ENCODE measurements around the gene GNG5. TPM values are rescaled to one million over a fixed set of nuclear protein-coding genes. Genes with fewer than 3 reads are reported as not detected.

Gene GNG5
- total and polyA plus RNA-seq, 2 donors (not counting 1 experiment from before 2014, with no cell fraction given) = 35.4 to 41.6 TPM

DNA sequence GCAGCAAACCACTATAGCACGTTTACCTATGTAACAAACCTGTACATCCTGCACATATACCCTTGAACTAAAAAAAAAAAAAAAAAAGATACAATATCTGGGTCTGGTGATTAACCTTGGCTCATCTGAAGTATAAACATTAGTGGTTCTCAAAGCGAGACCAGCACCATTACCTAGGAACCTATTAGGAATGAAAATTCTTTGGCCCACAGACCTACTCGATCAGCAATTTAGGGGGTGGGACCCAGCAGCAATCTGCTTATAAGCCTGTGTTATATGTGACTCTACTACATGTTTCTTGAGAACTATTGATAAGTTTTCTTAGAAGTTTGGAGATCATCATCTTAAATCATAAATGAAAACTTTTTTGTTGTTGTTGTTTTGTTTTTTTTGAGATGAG is 9.9 kb downstream of the GNG5 start:
- TF ChIP-seq EZH2 (IDR thresholded peaks at IDR 0.05; ENCODE audit: borderline replicate concordance, insufficient read depth, low read depth, low read length, poor library complexity, severe bottlenecking) = no peak
- TF ChIP-seq, protein P1, sequence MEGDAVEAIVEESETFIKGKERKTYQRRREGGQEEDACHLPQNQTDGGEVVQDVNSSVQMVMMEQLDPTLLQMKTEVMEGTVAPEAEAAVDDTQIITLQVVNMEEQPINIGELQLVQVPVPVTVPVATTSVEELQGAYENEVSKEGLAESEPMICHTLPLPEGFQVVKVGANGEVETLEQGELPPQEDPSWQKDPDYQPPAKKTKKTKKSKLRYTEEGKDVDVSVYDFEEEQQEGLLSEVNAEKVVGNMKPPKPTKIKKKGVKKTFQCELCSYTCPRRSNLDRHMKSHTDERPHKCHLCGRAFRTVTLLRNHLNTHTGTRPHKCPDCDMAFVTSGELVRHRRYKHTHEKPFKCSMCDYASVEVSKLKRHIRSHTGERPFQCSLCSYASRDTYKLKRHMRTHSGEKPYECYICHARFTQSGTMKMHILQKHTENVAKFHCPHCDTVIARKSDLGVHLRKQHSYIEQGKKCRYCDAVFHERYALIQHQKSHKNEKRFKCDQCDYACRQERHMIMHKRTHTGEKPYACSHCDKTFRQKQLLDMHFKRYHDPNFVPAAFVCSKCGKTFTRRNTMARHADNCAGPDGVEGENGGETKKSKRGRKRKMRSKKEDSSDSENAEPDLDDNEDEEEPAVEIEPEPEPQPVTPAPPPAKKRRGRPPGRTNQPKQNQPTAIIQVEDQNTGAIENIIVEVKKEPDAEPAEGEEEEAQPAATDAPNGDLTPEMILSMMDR (IDR thresholded peaks at IDR 0.05) = no peak
- Mint-ChIP-seq H3K4me3 (no peak overlapping the region), H3K9me3 (ENCODE audit: insufficient read depth) (no peaks in the 10 kb centered on the region), H3K4me1 (peaks cover 13% of the 10 kb centered on the region), H3K27ac (no peak overlapping the region), H3K27me3 (no peaks in the 10 kb centered on the region)
- no CpG with 5 or more reads among the region's 3 CpGs for WGBS (ENCODE audit: insufficient coverage)
- H3K27me3 ChIP-seq (replicated peaks in 1 of 4; ENCODE audit: control extremely low read depth in 1 of 4, control insufficient read depth in 3 of 4, insufficient read depth in 4 of 4, low read length in 3 of 4) = no peaks in the 10 kb centered on the region
- no peak for DNase-seq
- peaks cover 4 to 8% of the 10 kb centered on the region in 2 donors for H3K4me1 ChIP-seq (ENCODE audit: control insufficient read depth in 2 of 2, insufficient read depth in 2 of 2, low read length in 2 of 2)
- intact Hi-C loops (cut with micrococcal nuclease) = no loop called here
- no peak overlapping the region for H3K9ac ChIP-seq (ENCODE audit: low read length)
- H3K4me2 ChIP-seq (replicated peaks; ENCODE audit: low read depth, low read length, poor library complexity, severe bottlenecking) = no peak overlapping the region
- no peaks in the 10 kb centered on the region for H3K9me3 ChIP-seq (ENCODE audit: control extremely low read depth in 1 of 3, control insufficient read depth in 2 of 3, insufficient read depth in 1 of 3, low read length in 2 of 3)
- CTCF ChIA-PET = no interaction called here
- no peak overlapping the region for H3K27ac ChIP-seq (ENCODE audit: low read length in 2 of 2)
- no peak for ATAC-seq (ENCODE audit: low read depth)
- H3K36me3 ChIP-seq (replicated peaks in 1 of 2; ENCODE audit: control extremely low read depth in 1 of 2, control insufficient read depth in 1 of 2, extremely low read depth in 1 of 2, insufficient read depth in 2 of 2, low read length in 1 of 2) = peaks cover 5 to 78% of the 10 kb centered on the region in 2 experiments
- POLR2A ChIA-PET = no interaction called here
- H4K20me1 ChIP-seq (ENCODE audit: control insufficient read depth, insufficient read depth, low read length, poor library complexity, severe bottlenecking) = no peaks in the 10 kb centered on the region
- H2AFZ ChIP-seq (ENCODE audit: insufficient read depth, low read depth, low read length, poor library complexity, severe bottlenecking) = no peak overlapping the region
- no peak overlapping the region for H3K4me3 ChIP-seq (ENCODE audit: control extremely low read depth in 1 of 5, extremely low read depth in 1 of 5, insufficient read depth in 1 of 5, low read depth in 2 of 5, low read length in 4 of 5)
- peaks cover 19% of the 10 kb centered on the region for H3K79me2 ChIP-seq (ENCODE audit: control insufficient read depth, insufficient read depth, low read length)

- Histone ChIP-seq H3K4me2 (replicated peaks; ENCODE audit: low read depth, low read length, poor library complexity, severe bottlenecking) (no peak overlapping the region), H3K36me3 (replicated peaks in 1 of 2; ENCODE audit: control extremely low read depth in 1 of 2, control insufficient read depth in 1 of 2, extremely low read depth in 1 of 2, insufficient read depth in 2 of 2, low read length in 1 of 2) (peaks cover 13 to 84% of the 10 kb centered on the region in 2 experiments), H3K4me3 (ENCODE audit: control extremely low read depth in 1 of 5, extremely low read depth in 1 of 5, insufficient read depth in 1 of 5, low read depth in 2 of 5, low read length in 4 of 5) (no peak overlapping the region), H3K9ac (ENCODE audit: low read length) (no peak overlapping the region), H3K27me3 (replicated peaks in 1 of 4; ENCODE audit: control extremely low read depth in 1 of 4, control insufficient read depth in 3 of 4, insufficient read depth in 4 of 4, low read length in 3 of 4) (no peaks in the 10 kb centered on the region), H3K27ac (ENCODE audit: low read length in 2 of 2) (no peak overlapping the region), H3K4me1 (ENCODE audit: control insufficient read depth in 2 of 2, insufficient read depth in 2 of 2, low read length in 2 of 2) (peaks cover 4 to 8% of the 10 kb centered on the region in 2 donors), H3K9me3 (ENCODE audit: control extremely low read depth in 1 of 3, control insufficient read depth in 2 of 3, insufficient read depth in 1 of 3, low read length in 2 of 3) (no peaks in the 10 kb centered on the region), H4K20me1 (ENCODE audit: control insufficient read depth, insufficient read depth, low read length, poor library complexity, severe bottlenecking) (peaks cover 9% of the 10 kb centered on the region), H2AFZ (ENCODE audit: insufficient read depth, low read depth, low read length, poor library complexity, severe bottlenecking) (no peak overlapping the region), H3K79me2 (ENCODE audit: control insufficient read depth, insufficient read depth, low read length) (peaks cover 2% of the 10 kb centered on the region)
- WGBS (ENCODE audit: insufficient coverage) = no CpG with 5 or more reads among the region's 1 CpG
- ChIA-PET POLR2A (no interaction called here), CTCF (interaction anchor here (0.9 kb wide), 1 partner anchor 126 kb away, joined by 3 read pairs; no protein-coding TSS in a partner anchor)
- peaks cover 8% of the 10 kb centered on the region for H3K4me1 Mint-ChIP-seq
- intact Hi-C loops (cut with micrococcal nuclease) = no loop called here
- DNase-seq (no peak), ATAC-seq (ENCODE audit: low read depth) (no peak)
- no peak for TF ChIP-seq EZH2 (IDR thresholded peaks at IDR 0.05; ENCODE audit: borderline replicate concordance, insufficient read depth, low read depth, low read length, poor library complexity, severe bottlenecking)
- TF ChIP-seq, protein P1 (IDR thresholded peaks at IDR 0.05) = no peak
- no peaks in the 10 kb centered on the region for H3K9me3 Mint-ChIP-seq (ENCODE audit: insufficient read depth)
- H3K4me3 Mint-ChIP-seq = no peak overlapping the region
- peak overlapping the region; percentile 15 for H3K27ac Mint-ChIP-seq
- no peaks in the 10 kb centered on the region for H3K27me3 Mint-ChIP-seq
Observed at GRCh38 chr1:84493747-84494146, 12.6 kb downstream of the GNG5 start.

Data from B cell (primary cell).